A673 (cell line): ENCODE results near the gene MYBL2. TPM values are rescaled to one million over a fixed set of nuclear protein-coding genes. Genes with fewer than 3 reads are reported as not detected.

ENCODE experiments used
- BruUV-seq: library from RNA; stranded (reverse); fragments of 400-500 nt; replicated peaks from 2 replicates; lab custom pipeline; 2021; lab: Mats Ljungman, UMichigan
- CTCF ChIA-PET: fragments of 300-600 bp; sonication (Branson Sonifier 250); formaldehyde crosslinking; loops from one replicate; lab custom pipeline; 2022; ENCODE audit warnings: antibody characterized with exemption; lab: Charles Lee
- POLR2A ChIA-PET: fragments of 300-600 bp; sonication (Branson Sonifier 250); formaldehyde crosslinking; loops from one replicate; lab custom pipeline; 2022; ENCODE audit warnings: antibody characterized with exemption; ENCODE audit not compliant: low non-redundant PET; lab: Charles Lee
- DNase-seq: peaks from one replicate; pipeline ENCODE4 v3.0.0-alpha.2; 2015; ENCODE audit warnings: low spot score
- H3K27ac ChIP-seq: fragments of 200-600 bp; sonication (generic); 2 replicates; pipeline ENCODE4 v1.5.1; 2016; ENCODE audit warnings: mixed run types, low read depth, mild to moderate bottlenecking, mixed read lengths, antibody characterized with exemption, low read length; ENCODE audit not compliant: poor library complexity, severe bottlenecking
- H3K27me3 ChIP-seq: fragments of 200-600 bp; sonication (generic); replicated peaks from 2 replicates; pipeline ENCODE4 v1.6.1; 2017; ENCODE audit warnings: mixed run types, low read depth, mild to moderate bottlenecking, mixed read lengths, antibody characterized with exemption, low read length; ENCODE audit not compliant: insufficient read depth, poor library complexity
- H3K36me3 ChIP-seq: fragments of 200-600 bp; sonication (generic); 2 replicates; pipeline ENCODE4 v1.6.1; 2016; ENCODE audit warnings: mixed run types, mild to moderate bottlenecking, mixed read lengths, antibody characterized with exemption, low read length; ENCODE audit not compliant: insufficient read depth, poor library complexity, severe bottlenecking
- H3K4me1 ChIP-seq: fragments of 200-600 bp; sonication (generic); 2 replicates; pipeline ENCODE4 v1.6.1; 2017; ENCODE audit warnings: mixed run types, mild to moderate bottlenecking, mixed read lengths, antibody characterized with exemption, low read length; ENCODE audit not compliant: insufficient read depth, poor library complexity, severe bottlenecking
- H3K4me3 ChIP-seq: fragments of 200-600 bp; sonication (generic); 2 replicates; pipeline ENCODE4 v1.5.1; 2016; ENCODE audit warnings: low read depth, mixed run types, mild to moderate bottlenecking, mixed read lengths, low read length; ENCODE audit not compliant: poor library complexity, severe bottlenecking
- H3K9me3 ChIP-seq: fragments of 200-600 bp; sonication (generic); 2 replicates; pipeline ENCODE4 v1.6.1; 2016; ENCODE audit warnings: mixed run types, low read depth, mild to moderate bottlenecking, mixed read lengths, antibody characterized with exemption, low read length; ENCODE audit not compliant: poor library complexity, severe bottlenecking
- CTCF ChIP-seq: fragments of 300-800, 200-600 bp; sonication (generic); conservative IDR thresholded peaks from 2 replicates; pipeline ENCODE4 v1.5.1; 2017; ENCODE audit warnings: low read depth, mild to moderate bottlenecking, antibody characterized with exemption, low read length, moderate library complexity, mixed read lengths
- EZH2 ChIP-seq: fragments of 200-600 bp; sonication (generic); IDR thresholded peaks from 2 replicates; pipeline ENCODE4 v1.6.1; 2017; ENCODE audit warnings: borderline replicate concordance, low read depth, mild to moderate bottlenecking, mixed read lengths, antibody characterized with exemption, low read length; ENCODE audit not compliant: poor library complexity, severe bottlenecking
- intact Hi-C: fragments of 100-400 bp; cut with micrococcal nuclease; formaldehyde crosslinking; loops from one replicate; pipeline ENCODE4 v1.10.0; 2022; ENCODE audit not compliant: unreplicated experiment
- total RNA-seq: library from RNA; stranded (reverse); gene quantifications from 2 replicates; pipeline ENCODE4 v1.2.3, GENCODE V29; 2021

Gene MYBL2
- total RNA-seq, 1 experiment from 2014 or later: 256 TPM

DNA sequence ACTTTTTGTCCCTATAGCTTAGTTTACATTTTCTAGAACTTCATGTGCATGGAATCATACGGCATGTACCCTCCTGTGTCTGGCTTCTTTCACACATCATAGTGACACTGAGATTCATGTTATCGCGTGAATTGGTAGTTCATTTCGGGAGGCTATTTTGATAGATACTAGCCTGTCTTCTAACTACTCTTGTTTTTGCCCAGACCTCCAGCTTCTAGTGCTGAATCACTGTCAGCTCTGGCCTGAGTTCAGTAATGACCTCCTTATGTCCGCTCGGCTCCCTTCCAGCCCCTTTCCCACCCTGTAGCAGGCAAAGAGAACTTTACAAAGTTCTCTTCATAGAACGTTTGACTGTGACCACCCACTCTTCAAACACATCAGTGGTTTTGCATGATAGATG, 14.1 kb downstream of the MYBL2 start:
- Histone ChIP-seq H3K27me3 (no peaks in the 10 kb centered on the region), H3K27ac (no peak overlapping the region), H3K36me3 (peaks cover 33% of the 10 kb centered on the region), H3K4me3 (no peak overlapping the region), H3K4me1 (peaks cover 4% of the 10 kb centered on the region), H3K9me3 (no peaks in the 10 kb centered on the region)
- TF ChIP-seq EZH2: no peak
- no peak for TF ChIP-seq CTCF
- intact Hi-C loops: loop anchor here (10.0 kb wide), 1 partner anchor 146 kb away; no protein-coding TSS in a partner anchor
- CTCF ChIA-PET: interaction anchor here (1.2 kb wide), 1 partner anchor 11 kb away, joined by 4 read pairs; no protein-coding TSS in a partner anchor
- no TSS peak for BruUV-seq
- DNase-seq: no peak
- POLR2A ChIA-PET: interaction anchor here (0.6 kb wide), 1 partner anchor 224 kb away, joined by 3 read pairs; no protein-coding TSS in a partner anchor

DNA sequence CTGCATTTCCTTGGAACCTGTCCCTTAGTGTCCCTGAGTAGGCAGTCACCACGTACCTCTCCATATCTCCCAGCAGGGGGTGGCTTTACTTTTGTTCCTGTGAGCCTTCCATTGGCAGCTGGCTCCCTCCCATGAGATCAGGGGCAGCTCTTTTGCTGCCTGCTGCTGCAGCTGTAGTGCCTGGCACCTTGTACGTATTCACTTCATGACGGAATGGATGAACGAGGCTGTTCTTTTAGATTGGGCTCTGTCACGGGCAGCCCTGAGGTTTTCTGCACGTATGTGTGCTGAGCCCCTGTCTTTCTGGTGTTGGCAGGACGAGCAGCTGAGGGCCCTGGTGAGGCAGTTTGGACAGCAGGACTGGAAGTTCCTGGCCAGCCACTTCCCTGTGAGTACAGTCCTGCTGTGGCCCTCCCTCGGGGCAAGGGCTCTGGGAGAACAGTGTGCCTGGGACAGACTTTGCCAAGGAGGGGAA, 14.6 kb downstream of the MYBL2 start:
- peak; percentile 51 for DNase-seq
- BruUV-seq: no TSS peak
- CTCF ChIA-PET: no interaction called here
- Histone ChIP-seq H3K4me1 (peaks cover 4% of the 10 kb centered on the region), H3K4me3 (no peak overlapping the region), H3K9me3 (no peaks in the 10 kb centered on the region), H3K36me3 (peaks cover 35% of the 10 kb centered on the region), H3K27me3 (no peaks in the 10 kb centered on the region), H3K27ac (no peak overlapping the region)
- intact Hi-C loops: loop anchor here (10.0 kb wide), 1 partner anchor 147 kb away; no protein-coding TSS in a partner anchor
- TF ChIP-seq CTCF (no peak), EZH2 (no peak)
- POLR2A ChIA-PET: interaction anchor here (0.5 to 0.6 kb wide), 2 partner anchors 92 to 224 kb away, joined by 3 read pairs; no protein-coding TSS in a partner anchor

DNA sequence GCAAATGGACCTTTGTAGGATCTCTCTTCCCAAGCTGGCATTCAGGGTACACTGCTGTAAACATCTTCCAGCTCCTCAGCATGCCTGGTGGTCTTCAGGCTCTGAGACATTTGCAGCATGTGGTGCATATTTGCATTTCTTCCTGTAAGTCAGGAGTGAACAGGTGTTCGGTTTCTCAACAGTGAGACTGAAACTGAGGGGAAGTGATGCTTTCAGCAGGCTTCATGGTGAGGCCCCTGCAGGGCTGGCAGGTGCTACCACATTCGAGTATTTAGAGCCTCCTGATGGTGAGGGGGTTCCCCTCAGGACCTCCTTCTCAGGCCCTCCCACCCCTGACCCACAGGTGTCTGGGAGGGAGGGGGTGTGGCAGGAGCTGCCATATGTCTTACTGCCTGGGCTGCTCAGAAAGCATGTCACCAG, 15.1 kb downstream of the MYBL2 start:
- CTCF ChIA-PET: no interaction called here
- intact Hi-C loops: loop anchor here (10.0 kb wide), 1 partner anchor 147 kb away; no protein-coding TSS in a partner anchor
- Histone ChIP-seq H3K36me3 (peaks cover 36% of the 10 kb centered on the region), H3K27me3 (no peaks in the 10 kb centered on the region), H3K4me3 (no peak overlapping the region), H3K4me1 (peaks cover 4% of the 10 kb centered on the region), H3K9me3 (no peaks in the 10 kb centered on the region), H3K27ac (no peak overlapping the region)
- DNase-seq: no peak
- no peak for TF ChIP-seq EZH2
- no peak for TF ChIP-seq CTCF
- BruUV-seq: no TSS peak
- POLR2A ChIA-PET: interaction anchor here (0.5 kb wide), 1 partner anchor 92 kb away, joined by 3 read pairs; no protein-coding TSS in a partner anchor
